RWPE1 (cell line): ENCODE results near the gene BCAS1.

Experiments used
- CTCF ChIA-PET: fragments of 350-600 bp; sonication (Branson Sonifier 250); formaldehyde crosslinking; extraction: SDS; loops from one replicate; lab custom pipeline; 2021; lab: Yijun Ruan, JAX
- POLR2A ChIA-PET: fragments of 400-600 bp; formaldehyde crosslinking; extraction: SDS; loops from one replicate; lab custom pipeline; 2020; ENCODE audit warnings: antibody characterized with exemption; ENCODE audit not compliant: low non-redundant PET; lab: Yijun Ruan, JAX
- DNase-seq: peaks from one replicate; pipeline ENCODE4 v3.0.0; 2012; ENCODE audit warnings: low spot score
- H3K27ac ChIP-seq: fragments of 450-650 bp; 2 replicates; pipeline ENCODE4 v1.5.1; 2017
- TF ChIP-seq, protein P1 (sequence below): fragments of 450-650 bp; conservative IDR thresholded peaks from 2 replicates; pipeline ENCODE4 v1.5.1; 2017; ENCODE audit warnings: low read depth, mild to moderate bottlenecking

Gene BCAS1

DNA sequence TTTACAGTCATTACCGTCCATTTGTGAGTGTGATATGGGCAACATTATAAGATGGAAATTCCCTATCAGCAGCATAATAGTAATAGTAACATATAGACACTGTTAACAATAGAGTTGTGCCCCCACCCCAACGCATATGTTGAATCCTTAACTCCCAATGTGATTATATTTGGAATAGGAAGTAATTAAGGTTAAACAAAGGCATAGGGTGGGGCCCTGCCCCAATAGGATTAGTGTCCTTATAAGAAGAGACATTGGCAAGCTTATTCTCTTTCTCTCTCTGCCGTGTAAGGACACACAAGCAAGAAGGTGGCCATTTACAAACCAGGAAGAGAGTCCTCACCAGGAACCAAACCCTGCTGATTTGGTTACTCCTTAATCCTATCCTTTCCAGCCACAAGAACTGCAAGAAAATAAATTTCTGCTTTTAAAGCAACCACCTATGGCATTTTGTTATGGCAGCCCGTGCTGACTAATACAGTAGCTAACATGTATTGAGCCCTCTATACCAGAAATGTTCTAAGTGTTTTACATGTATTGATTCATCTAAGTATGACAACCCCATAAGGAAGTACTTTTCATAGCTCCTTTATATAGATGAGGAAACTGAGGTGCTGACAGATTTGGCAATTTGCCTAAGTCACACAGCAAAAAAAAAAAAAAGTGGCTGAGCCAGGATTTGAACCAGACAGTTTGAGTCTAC is 114.2 kb downstream of the BCAS1 start:
- TF ChIP-seq, protein P1, sequence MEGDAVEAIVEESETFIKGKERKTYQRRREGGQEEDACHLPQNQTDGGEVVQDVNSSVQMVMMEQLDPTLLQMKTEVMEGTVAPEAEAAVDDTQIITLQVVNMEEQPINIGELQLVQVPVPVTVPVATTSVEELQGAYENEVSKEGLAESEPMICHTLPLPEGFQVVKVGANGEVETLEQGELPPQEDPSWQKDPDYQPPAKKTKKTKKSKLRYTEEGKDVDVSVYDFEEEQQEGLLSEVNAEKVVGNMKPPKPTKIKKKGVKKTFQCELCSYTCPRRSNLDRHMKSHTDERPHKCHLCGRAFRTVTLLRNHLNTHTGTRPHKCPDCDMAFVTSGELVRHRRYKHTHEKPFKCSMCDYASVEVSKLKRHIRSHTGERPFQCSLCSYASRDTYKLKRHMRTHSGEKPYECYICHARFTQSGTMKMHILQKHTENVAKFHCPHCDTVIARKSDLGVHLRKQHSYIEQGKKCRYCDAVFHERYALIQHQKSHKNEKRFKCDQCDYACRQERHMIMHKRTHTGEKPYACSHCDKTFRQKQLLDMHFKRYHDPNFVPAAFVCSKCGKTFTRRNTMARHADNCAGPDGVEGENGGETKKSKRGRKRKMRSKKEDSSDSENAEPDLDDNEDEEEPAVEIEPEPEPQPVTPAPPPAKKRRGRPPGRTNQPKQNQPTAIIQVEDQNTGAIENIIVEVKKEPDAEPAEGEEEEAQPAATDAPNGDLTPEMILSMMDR: no peak
- CTCF ChIA-PET: interaction anchor here (0.6 to 0.7 kb wide), 3 partner anchors 130 to 730 kb away, joined by 4 to 8 read pairs (median 6); partner anchors contain the start of gene ZNF217
- no peak for DNase-seq
- POLR2A ChIA-PET: no interaction called here
- H3K27ac ChIP-seq: no peak overlapping the region

DNA sequence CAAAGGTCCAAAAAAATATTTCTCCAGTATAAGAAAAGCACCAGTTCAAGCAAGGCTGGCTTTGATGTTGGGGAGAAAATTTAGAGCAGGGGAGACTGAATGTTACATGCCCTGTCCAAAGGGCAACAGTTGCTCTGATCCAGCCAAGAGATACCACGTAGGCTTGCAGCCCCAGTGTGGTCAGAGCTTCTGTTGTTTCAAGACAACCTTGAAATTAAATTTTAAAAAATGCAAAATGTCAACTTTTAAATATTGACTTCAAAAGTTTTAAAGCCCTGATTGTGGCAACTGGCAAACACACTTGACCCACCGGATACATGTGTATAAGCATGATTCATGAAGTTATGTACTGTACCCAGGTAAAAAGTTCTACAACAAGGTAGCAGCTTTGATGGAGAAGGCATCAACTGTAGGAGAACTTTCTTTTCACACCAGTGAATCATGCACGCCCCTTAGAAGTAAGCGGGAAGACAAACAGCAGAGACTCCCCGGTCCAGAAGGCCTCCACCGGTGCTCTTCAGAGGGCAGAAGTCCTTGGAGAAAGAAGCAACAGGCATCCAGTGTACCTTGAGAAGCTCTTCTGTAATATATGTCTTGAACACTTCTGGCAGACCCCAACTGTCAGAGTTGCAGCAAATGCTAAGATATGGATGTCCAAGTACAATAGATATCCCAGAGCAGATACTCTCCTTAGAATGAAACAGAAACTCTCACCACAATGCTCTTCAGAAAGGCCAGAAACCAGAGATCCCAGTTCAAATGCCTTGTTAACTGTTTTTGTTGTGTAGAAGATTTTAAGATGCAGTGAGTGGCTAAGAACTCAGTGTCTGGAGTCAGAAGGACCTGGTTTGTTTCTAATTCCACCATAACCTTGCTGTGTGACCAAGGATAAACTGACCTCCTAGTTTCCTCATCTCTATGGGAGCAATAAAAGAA is 115.4 kb downstream of the BCAS1 start:
- TF ChIP-seq, protein P1: no peak
- H3K27ac ChIP-seq: no peak overlapping the region
- DNase-seq: no peak
- POLR2A ChIA-PET: no interaction called here
- CTCF ChIA-PET: interaction anchor here (0.7 to 1.0 kb wide), 3 partner anchors 15 to 689 kb away, joined by 3 to 4 read pairs (median 3); no protein-coding TSS in a partner anchor

DNA sequence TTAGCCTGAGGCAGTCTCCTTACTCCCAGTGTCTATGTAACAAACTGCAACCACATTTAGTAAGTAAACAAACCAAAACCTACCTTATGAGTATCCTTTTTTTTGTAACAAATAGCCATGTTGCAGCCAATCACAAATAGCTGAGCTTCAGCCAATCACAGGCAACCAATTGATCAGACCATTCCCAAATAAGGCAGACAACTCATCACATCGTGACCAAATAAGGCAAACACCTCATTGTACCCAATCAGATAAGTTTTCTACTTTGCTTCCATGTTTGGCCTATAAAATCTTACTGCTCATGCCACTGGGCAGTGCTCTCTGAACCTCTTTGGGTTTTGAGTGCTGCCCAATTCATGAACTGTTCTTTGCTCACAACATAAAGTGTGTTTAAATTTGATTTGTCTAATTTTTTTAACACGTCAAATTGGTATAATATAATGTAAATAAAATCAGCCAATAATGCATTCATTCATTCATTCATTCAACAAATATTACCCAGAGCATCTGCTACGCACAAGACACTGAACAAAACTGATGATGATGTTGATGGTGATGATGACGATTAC is 117.8 kb downstream of the BCAS1 start:
- ChIA-PET POLR2A (no interaction called here), CTCF (interaction anchor here (1.0 to 1.3 kb wide), 2 partner anchors 8 to 13 kb away, joined by 3 to 4 read pairs; no protein-coding TSS in a partner anchor)
- DNase-seq: no peak
- TF ChIP-seq, protein P1: no peak
- H3K27ac ChIP-seq: no peak overlapping the region

DNA sequence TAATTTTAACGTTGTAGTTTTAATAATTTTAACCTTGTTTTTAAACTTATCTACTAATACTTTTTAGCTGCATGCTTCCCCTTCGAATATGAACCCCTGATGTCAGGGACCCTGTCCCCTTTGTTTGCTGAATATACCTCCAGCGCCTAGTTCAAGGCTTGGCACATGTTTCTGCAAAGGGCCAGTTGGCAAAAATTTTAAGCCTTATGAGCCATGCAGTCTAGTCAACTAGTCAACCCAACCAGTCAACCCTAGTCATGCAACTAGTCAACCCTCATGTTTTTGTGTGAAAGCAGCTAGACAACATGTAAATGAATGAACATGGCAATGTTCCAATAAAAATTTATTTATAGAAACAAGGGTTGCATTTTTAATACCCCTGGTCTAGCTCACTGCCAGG is 119.8 kb downstream of the BCAS1 start:
- POLR2A ChIA-PET: no interaction called here
- TF ChIP-seq, protein P1: no peak

DNA sequence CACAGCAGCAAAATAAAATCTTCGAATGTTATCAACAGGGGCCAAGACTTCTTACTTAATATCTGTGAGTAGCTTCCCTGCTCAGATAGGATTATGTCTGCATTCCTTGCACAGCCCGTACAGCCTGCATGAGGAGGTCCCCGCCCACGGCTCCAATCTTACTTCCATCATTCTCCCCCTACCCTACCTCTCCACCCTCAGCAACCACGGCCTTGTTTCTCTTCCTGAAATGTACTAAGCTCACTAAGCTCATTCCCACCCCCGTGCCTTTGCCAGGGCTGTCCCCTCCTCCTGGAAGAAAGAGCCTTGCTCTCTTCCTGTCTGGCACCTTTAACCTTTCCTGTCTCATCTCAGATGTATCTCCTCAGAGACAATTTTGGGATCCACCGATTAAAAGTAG is 120.4 kb downstream of the BCAS1 start:
- POLR2A ChIA-PET: no interaction called here
- DNase-seq: no peak
- TF ChIP-seq, protein P1: no peak
- CTCF ChIA-PET: interaction anchor here (0.6 to 1.4 kb wide), 6 partner anchors 10 to 673 kb away, joined by 3 to 7 read pairs (median 4); no protein-coding TSS in a partner anchor
- no peak overlapping the region; the same call in 1 of the 2 replicates for H3K27ac ChIP-seq

More for the DNA sequence above, 119.8 kb downstream of the BCAS1 start:
- CTCF ChIA-PET: interaction anchor here (0.6 to 1.4 kb wide), 3 partner anchors 11 to 674 kb away, joined by 3 to 7 read pairs (median 3); no protein-coding TSS in a partner anchor
- no peak for DNase-seq
- no peak overlapping the region for H3K27ac ChIP-seq
